ENCODE measurements around the gene CPSF6.

DNA sequence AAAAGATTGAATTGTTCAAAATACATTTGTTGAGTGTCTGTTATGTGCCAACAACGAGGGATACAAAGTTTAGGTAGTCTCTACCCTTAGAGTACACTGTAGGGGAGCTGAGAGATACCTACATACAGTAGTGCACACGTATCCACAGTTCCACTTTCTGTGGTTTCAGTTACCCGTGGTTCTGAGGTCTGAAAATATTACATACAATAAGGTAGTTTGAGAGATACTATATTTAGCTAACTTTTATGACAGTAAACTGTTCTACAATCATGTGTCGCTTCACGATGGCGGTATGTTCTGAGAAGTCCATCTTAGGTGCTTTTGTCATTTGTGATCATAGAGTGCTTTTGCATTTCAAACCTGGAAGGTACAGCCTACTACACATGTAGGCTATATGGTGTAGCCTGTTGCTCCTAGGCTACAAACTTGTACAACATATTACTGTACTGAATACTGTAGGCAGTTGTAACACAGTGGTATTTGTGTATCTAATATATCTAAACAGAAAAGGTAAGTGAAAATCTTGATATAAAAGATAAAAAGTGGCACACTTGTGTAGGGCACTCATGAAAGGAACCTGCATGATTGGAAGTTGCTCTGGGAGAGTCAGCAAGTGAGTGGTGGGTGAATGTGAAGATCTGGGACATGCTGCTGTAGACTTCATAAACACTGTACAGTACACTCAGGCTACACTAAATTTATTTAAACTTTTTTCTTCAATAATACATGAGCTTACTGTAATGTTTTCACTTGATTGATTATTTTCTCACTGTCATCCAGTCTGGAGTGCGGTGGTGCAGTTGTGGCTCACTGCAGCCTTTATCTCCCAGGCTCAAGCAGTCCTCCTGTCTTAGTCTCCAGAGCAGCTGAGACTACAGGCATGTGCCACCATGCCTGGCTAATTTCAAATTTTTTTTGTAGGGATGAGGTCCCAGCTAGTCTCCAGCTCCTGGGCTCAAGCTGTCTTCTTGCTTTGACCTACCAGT is 4.0 kb downstream of the CPSF6 start:
- TF ChIP-seq POLR2A (IDR thresholded peaks at IDR 0.05) (no peak), CTCF (IDR thresholded peaks at IDR 0.05) (no peak), POLR2AphosphoS5 (IDR thresholded peaks at IDR 0.05; ENCODE audit: insufficient read depth in 1 of 2, low read depth in 1 of 2) (no peak)
